GM10266 (cell line): Measurements from ENCODE around the gene DUSP7.

Source experiments
- DNase-seq: peaks from one replicate; pipeline ENCODE4 v3.0.0; 2012; ENCODE audit errors: extremely low spot score
- TF ChIP-seq, protein P1 (sequence below): IDR thresholded peaks from 2 replicates; pipeline ENCODE4 v1.5.1; 2012; ENCODE audit warnings: mild to moderate bottlenecking, low read depth; ENCODE audit not compliant: control insufficient read depth, insufficient read depth; ENCODE audit errors: missing control alignments

DUSP7 gene

DNA sequence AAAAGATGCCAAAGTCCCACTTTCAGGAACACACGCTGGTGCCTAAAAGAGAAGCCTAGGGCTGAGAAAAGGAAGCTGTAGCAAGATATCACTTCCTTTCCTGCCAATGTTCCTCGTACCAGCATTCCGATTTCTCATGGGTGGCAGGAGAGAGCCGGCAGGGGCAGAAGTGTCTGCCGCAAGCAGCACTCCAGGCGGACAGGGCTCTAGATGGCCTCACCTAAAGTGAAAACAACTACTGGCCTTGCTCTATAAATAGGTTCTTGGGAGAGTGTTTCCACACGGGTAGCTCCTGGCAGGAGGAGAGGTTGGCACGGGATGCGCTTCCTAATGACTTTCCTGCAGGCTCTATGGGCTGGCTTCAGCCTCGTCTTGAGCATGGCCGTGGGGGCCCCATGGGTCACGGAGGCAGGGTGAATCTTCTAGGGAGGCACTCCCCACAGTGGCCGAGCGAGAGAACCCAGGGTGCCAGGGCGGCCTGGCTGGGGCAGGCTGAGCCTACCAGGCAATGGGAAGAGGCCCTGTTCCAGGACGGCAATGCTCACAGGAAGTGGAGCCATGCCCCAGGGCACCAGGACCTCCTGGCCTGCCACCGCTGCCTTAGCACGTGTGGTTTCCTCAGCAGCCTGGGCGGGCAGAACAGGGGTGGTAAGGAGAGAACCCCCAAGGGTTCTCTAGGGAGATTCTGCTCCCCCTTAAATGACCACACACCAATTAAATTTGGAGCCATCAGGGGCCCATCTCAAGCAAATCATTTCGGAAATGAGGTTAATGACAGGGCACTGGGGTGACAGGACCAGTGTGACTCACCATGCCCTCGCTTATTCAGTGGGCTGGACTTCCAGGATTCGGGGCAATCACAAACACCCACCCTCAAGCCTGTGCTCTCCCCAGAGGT lies 14.6 kb upstream of the DUSP7 start:
- no peak for DNase-seq
- TF ChIP-seq, protein P1, sequence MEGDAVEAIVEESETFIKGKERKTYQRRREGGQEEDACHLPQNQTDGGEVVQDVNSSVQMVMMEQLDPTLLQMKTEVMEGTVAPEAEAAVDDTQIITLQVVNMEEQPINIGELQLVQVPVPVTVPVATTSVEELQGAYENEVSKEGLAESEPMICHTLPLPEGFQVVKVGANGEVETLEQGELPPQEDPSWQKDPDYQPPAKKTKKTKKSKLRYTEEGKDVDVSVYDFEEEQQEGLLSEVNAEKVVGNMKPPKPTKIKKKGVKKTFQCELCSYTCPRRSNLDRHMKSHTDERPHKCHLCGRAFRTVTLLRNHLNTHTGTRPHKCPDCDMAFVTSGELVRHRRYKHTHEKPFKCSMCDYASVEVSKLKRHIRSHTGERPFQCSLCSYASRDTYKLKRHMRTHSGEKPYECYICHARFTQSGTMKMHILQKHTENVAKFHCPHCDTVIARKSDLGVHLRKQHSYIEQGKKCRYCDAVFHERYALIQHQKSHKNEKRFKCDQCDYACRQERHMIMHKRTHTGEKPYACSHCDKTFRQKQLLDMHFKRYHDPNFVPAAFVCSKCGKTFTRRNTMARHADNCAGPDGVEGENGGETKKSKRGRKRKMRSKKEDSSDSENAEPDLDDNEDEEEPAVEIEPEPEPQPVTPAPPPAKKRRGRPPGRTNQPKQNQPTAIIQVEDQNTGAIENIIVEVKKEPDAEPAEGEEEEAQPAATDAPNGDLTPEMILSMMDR: no peak

DNA sequence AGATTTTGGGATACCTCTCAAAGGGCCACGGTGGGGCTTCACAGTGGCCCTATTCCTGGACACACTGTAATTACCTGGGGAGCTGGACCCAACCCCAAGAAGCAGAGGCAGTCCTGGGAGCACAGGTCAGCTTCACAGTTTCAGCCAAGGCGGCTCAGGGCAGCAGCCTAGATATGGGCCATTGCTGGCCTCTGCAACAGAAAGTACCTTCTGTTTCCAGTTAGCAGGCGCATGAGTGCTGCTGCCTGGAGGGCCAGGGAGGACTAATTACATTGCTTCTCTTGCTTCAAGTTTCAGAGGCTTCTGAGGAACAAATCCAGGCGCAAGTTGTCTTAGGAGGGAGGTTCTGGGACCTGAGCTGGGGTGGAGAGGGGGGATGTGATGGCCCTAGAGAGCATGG lies 13.5 kb upstream of the DUSP7 start:
- TF ChIP-seq, protein P1: no peak
- no peak for DNase-seq

GRCh38 chr3:52069135-52069534 lies 12.8 kb upstream of the DUSP7 start:
- no peak for DNase-seq
- TF ChIP-seq, protein P1: no peak

DNA sequence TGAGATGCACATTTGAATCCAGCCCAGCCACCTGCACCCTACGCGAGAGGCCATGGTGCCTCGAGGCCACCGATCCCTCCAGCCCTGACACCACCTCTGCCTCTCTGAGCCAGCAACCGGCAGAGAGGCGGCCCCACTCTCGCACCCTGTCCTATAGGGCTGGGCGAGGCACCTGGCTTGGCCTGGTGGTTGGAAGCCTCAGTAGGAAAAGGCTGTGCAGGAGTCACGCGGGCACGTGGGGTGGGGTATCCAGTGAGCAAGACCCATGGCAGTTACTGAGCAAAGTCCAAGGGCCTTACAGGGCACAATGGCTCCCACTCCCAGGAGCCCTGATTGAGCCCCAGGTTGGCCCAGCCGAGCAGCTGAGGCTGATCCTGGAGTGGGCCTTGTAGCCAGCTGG lies 12.4 kb upstream of the DUSP7 start:
- DNase-seq: no peak
- TF ChIP-seq, protein P1: no peak

- TF ChIP-seq, protein P1: no peak
- DNase-seq: no peak
Observed at GRCh38 chr3:52068055-52068571, 11.7 kb upstream of the DUSP7 start.

DNA sequence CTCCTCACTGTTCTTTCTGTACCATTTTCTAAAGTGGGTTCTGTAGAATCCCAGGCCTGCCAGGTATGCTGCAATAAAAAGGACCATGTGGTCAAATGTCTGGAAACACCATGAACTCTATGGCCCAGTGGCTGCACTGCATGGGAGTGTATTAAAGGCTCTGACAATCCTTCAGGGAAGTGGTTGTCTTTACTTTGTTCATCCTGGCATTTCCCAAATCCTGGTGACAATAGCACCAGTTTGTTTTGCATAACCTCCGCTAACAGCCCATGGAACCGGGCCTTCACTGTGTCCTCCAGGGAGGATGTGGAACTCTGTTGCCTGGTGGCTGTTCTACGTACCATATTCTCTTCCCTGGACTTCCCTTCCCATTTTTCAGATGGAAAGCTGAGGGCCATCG lies 11.2 kb upstream of the DUSP7 start:
- no peak for DNase-seq
- TF ChIP-seq, protein P1: no peak

DNA sequence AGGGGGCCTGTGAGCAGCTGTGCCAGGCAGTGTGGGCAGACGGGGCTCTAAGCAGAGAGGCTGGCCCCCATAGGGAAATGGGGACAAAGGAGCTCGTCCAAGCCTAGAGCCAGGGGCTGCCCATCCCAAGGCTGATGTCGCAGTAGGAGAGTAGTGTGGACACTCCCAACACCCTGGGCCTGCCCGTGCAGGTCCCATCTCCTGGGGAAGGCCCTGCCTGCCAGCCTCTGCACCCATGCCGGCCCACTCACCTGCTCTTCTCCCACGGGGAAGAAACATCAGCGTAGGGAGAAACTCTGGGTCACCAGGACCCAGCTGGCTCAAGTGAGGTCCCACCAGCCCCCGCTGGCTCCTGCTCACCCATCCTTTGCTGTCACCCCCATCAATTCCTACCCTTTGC lies 10.7 kb upstream of the DUSP7 start:
- no peak for DNase-seq
- TF ChIP-seq, protein P1: no peak
